HEK293T (cell line): Measurements from ENCODE around the gene KRTAP17-1.

ENCODE experiments used
- BHLHE40 ChIP-seq: fragments of 450-650 bp; IDR thresholded peaks from 2 replicates; pipeline ENCODE4 v1.6.1; 2016; ENCODE audit warnings: mild to moderate bottlenecking, moderate library complexity, borderline replicate concordance
- ELF4 ChIP-seq: fragments of 450-650 bp; IDR thresholded peaks from 2 replicates; pipeline ENCODE4 v1.6.1; 2017; ENCODE audit warnings: antibody characterized with exemption
- FOXM1 ChIP-seq: fragments of 450-650 bp; IDR thresholded peaks from 2 replicates; pipeline ENCODE4 v1.6.1; 2017; ENCODE audit warnings: mild to moderate bottlenecking, borderline replicate concordance
- HDGF ChIP-seq: fragments of 450-650 bp; IDR thresholded peaks from 2 replicates; pipeline ENCODE4 v1.6.1; 2017; ENCODE audit warnings: antibody characterized with exemption, borderline replicate concordance
- LEF1 ChIP-seq: fragments of 450-650 bp; IDR thresholded peaks from 2 replicates; pipeline ENCODE4 v1.6.1; 2017; ENCODE audit warnings: mild to moderate bottlenecking, borderline replicate concordance
- SP1 ChIP-seq: fragments of 450-650 bp; IDR thresholded peaks from 2 replicates; pipeline ENCODE4 v1.6.1; 2017
- SUZ12 ChIP-seq: fragments of 450-650 bp; IDR thresholded peaks from 2 replicates; pipeline ENCODE4 v1.6.1; 2016; ENCODE audit warnings: mild to moderate bottlenecking
- ZNF384 ChIP-seq: fragments of 450-650 bp; IDR thresholded peaks from 2 replicates; pipeline ENCODE4 v1.6.1; 2016
- TF ChIP-seq, protein P1 (sequence below): fragments of 450-650 bp; IDR thresholded peaks from 2 replicates; pipeline ENCODE4 v1.6.1; 2016

DNA sequence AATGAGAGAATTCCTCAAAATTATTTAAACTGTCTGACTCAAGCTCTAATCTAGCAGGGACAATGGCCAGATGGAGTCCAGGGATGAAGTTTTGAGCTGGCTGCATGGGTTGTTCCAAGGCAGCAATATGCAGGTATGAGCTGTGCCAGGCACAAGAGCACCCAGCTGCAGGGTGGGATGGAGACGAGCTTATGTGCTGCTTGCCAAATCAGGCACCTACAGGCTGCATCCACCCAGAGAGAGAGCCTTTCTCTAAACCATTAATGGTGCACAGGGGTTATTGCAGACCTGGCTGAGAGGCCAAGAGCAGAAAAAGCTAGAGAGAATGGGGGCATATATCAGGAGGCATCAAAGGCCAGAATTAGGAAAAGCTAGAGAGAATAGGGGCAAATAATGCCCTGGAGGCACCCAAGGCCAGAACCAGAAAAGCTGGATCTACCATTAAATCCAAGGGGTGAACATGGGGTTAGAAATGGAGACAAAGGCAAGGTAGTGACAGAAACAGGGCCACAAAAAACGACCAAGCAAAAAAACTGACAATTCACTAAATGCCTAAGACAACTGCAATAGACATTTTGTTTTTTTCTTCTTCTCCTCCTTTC lies 24.2 kb upstream of the KRTAP17-1 start:
- TF ChIP-seq LEF1 (no peak), ELF4 (no peak), FOXM1 (no peak), SP1 (no peak), ZNF384 (no peak), SUZ12 (no peak), BHLHE40 (no peak), HDGF (no peak)
- TF ChIP-seq, protein P1, sequence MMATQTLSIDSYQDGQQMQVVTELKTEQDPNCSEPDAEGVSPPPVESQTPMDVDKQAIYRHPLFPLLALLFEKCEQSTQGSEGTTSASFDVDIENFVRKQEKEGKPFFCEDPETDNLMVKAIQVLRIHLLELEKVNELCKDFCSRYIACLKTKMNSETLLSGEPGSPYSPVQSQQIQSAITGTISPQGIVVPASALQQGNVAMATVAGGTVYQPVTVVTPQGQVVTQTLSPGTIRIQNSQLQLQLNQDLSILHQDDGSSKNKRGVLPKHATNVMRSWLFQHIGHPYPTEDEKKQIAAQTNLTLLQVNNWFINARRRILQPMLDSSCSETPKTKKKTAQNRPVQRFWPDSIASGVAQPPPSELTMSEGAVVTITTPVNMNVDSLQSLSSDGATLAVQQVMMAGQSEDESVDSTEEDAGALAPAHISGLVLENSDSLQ = no peak
